ENCODE measurements around the gene MASP2. TPM values are rescaled to one million over a fixed set of nuclear protein-coding genes. Genes with fewer than 3 reads are reported as not detected.

MASP2 gene
- total RNA-seq, 1 donor from 2014 or later, result not detected

DNA sequence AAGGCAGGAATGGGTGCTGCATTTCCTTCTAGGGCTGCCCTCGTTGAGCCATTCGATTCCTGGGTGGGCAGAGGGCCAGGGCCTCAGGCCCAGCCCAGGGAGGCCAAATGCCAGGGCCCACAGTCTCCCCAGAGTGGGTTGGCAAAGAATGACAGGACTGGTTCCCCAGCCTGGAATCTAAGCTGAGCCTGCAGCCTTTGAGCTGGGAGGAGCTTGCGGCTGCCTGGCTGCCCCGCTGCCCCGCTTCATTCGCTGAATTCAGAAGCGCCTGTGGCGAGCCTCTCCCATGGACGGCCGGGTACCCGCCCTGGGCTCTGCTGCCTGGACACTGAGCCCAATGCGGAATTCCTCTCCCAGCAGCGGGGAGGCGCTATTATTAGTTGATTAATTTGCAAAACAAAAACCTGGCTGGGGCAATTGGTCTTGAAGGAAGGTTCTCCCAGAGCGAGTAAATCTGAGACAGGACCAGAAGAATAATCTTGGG is 66.9 kb downstream of the MASP2 start:
- DNase-seq (ENCODE audit: low read depth), result peak; percentile 25

DNA sequence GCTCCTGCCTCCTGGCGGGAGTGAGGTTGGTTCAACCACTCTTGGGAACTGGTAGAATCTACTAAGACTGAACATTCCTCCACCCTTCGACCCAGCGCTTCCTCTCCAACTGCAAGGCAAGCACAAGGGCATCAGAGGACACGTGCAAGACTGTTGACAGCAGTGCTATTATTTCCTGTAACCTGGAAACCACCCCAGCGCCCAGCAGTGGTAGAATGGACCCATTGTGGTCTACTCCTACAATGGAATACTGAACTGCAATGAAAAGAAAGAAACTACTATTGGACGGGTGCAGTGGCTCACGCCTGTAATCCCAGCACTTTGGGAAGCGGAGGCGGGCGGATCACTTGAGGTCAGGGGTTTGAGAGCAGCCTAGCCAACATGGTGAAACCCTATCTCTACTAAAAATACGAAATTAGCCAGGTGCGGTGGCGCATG is 67.5 kb downstream of the MASP2 start:
- no peak for DNase-seq (ENCODE audit: low read depth)
- TF ChIP-seq, protein P1, sequence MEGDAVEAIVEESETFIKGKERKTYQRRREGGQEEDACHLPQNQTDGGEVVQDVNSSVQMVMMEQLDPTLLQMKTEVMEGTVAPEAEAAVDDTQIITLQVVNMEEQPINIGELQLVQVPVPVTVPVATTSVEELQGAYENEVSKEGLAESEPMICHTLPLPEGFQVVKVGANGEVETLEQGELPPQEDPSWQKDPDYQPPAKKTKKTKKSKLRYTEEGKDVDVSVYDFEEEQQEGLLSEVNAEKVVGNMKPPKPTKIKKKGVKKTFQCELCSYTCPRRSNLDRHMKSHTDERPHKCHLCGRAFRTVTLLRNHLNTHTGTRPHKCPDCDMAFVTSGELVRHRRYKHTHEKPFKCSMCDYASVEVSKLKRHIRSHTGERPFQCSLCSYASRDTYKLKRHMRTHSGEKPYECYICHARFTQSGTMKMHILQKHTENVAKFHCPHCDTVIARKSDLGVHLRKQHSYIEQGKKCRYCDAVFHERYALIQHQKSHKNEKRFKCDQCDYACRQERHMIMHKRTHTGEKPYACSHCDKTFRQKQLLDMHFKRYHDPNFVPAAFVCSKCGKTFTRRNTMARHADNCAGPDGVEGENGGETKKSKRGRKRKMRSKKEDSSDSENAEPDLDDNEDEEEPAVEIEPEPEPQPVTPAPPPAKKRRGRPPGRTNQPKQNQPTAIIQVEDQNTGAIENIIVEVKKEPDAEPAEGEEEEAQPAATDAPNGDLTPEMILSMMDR (IDR thresholded peaks at IDR 0.05; ENCODE audit: insufficient read depth, low read length, poor library complexity, severe bottlenecking), result no peak
- no peaks in the 10 kb centered on the region for H3K36me3 ChIP-seq (ENCODE audit: control insufficient read depth, insufficient read depth, low read length)

More for the DNA sequence above, 66.9 kb downstream of the MASP2 start:
- H3K27me3 ChIP-seq (ENCODE audit: control insufficient read depth, insufficient read depth, low read length), result peaks cover 16% of the 10 kb centered on the region
- H3K36me3 ChIP-seq (ENCODE audit: control insufficient read depth, insufficient read depth, low read length), result no peaks in the 10 kb centered on the region
- TF ChIP-seq, protein P1 (IDR thresholded peaks at IDR 0.05; ENCODE audit: insufficient read depth, low read length, poor library complexity, severe bottlenecking), result peak; percentile 38
- H3K4me3 ChIP-seq (ENCODE audit: low read depth, low read length), result no peak overlapping the region

DNA sequence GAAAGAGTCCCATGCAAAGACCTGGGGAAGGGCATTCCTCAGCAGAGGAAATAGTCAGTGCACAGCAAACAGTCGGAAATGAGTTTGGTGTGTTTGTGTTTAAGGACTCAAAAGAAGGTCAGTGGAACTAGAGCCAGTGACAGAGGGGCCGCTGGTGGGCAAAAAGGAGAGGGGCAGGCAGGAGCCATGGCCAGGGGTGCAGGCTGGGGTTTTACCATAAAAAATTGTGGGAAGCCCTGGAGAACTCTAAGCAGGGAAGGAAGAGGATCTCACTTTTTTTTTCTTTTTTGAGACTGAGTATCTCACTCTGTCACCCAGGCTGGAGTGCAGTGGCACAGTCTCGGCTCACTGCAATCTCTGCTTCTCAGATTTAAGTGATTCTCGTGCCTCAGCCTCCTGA is 68.3 kb downstream of the MASP2 start:
- peaks cover 16% of the 10 kb centered on the region for H3K27me3 ChIP-seq (ENCODE audit: control insufficient read depth, insufficient read depth, low read length)
- no peak overlapping the region for H3K4me3 ChIP-seq (ENCODE audit: low read depth, low read length)
- no peak for DNase-seq (ENCODE audit: low read depth)
- H3K36me3 ChIP-seq (ENCODE audit: control insufficient read depth, insufficient read depth, low read length), result no peaks in the 10 kb centered on the region
- TF ChIP-seq, protein P1 (IDR thresholded peaks at IDR 0.05; ENCODE audit: insufficient read depth, low read length, poor library complexity, severe bottlenecking), result no peak

More for the DNA sequence above, 67.5 kb downstream of the MASP2 start:
- Histone ChIP-seq H3K4me3 (ENCODE audit: low read depth, low read length) (no peak overlapping the region), H3K27me3 (ENCODE audit: control insufficient read depth, insufficient read depth, low read length) (peaks cover 16% of the 10 kb centered on the region)

Other genes starting within 250 kb of the MASP2 start
- 66.5 and 71.2 TPM in 2 replicates for gene TARDBP, start 34.6 kb downstream of the MASP2 start, total RNA-seq
- 75.0 and 75.4 TPM in 2 replicates for gene SRM, start 12.8 kb upstream of the MASP2 start, total RNA-seq
- 64.1 and 72.6 TPM in 2 replicates for gene EXOSC10, start 52.6 kb upstream of the MASP2 start, total RNA-seq
- not detected in 2 replicates for gene ANGPTL7, start 142.1 kb upstream of the MASP2 start, total RNA-seq
- gene MTOR, start 215.3 kb upstream of the MASP2 start, total RNA-seq, result 41.3 and 48.1 TPM in 2 replicates
- 10.9 and 16.0 TPM in 2 replicates for gene UBIAD1, start 226.0 kb upstream of the MASP2 start, total RNA-seq